ENCODE data around the gene CYP8B1. TPM values are rescaled to one million over a fixed set of nuclear protein-coding genes. Genes with fewer than 3 reads are reported as not detected.

Gene CYP8B1, protein sequence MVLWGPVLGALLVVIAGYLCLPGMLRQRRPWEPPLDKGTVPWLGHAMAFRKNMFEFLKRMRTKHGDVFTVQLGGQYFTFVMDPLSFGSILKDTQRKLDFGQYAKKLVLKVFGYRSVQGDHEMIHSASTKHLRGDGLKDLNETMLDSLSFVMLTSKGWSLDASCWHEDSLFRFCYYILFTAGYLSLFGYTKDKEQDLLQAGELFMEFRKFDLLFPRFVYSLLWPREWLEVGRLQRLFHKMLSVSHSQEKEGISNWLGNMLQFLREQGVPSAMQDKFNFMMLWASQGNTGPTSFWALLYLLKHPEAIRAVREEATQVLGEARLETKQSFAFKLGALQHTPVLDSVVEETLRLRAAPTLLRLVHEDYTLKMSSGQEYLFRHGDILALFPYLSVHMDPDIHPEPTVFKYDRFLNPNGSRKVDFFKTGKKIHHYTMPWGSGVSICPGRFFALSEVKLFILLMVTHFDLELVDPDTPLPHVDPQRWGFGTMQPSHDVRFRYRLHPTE
- total RNA-seq, result not detected

GRCh38 chr3:42875325-42876151 lies at the start of gene CYP8B1:
Gene CYP8B1 (minus strand): TSS chr3:42875879. CDS start chr3:42875816, 63 bp downstream.

DNA sequence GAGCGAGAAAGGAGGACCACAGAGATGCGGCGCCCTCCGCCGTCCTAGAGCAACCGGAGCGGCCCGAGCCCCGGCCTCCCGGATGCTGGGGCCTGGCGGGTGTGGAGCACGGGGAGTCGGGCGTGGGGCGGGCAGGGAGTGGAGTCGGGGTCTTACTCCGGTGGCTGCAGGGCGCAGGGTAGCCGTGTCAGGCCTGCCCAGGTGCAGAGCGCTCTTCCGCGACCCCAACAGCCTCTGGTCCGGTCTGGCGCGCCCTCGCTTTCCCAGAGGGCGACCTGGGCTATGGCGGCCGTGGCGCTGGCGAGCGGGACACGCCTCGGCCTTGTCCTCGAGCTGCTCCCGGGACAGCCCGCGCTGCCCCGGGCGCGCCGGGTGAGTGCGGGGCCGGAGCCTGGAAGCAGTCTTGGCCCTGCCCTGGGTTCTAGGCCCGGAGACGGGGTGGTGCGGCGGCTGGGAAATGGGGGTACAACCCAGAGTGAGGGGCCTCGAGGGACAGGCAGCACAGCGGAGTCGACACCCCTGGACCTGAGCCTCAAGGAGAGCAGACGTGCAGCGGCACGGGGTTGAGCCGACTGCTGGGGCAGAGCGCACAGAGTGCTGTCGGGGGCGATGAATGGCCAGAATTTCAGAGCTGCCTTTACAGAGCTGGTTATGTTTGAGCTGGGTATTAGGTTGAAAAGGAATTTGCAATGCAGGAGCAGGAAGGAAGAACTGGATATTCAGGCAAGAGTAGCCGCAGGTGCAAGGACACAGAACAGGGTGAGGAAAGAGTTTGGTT lies 30.6 kb upstream of the CYP8B1 start, which contains the start of gene ZNF662:
TSS of gene ZNF662 (plus strand) at position 73 of the 778 bp plus-strand sequence. CDS start 1,973 bp downstream, outside the sequence.

Other genes starting within 250 kb of the CYP8B1 start
- 1 to 10 TPM in 1 of 2 experiments, under 1 TPM in 1; 0.75 to 1.1 TPM for gene ZBTB47, start 222.2 kb downstream of the CYP8B1 start, total RNA-seq
- not detected for gene KLHL40, start 190.3 kb downstream of the CYP8B1 start, total RNA-seq
- gene HHATL, start 173.1 kb downstream of the CYP8B1 start, total RNA-seq, result not detected
- under 1 TPM; 0.28 to 0.46 TPM for gene CCDC13, start 102.6 kb downstream of the CYP8B1 start, total RNA-seq
- 10 to 100 TPM; 43.7 TPM for gene HIGD1A, start 71.4 kb downstream of the CYP8B1 start, total RNA-seq
- gene ACKR2, start 66.4 kb downstream of the CYP8B1 start, total RNA-seq, result under 1 TPM; 0.14 to 0.15 TPM
- gene ZNF662, start 30.3 kb upstream of the CYP8B1 start, total RNA-seq, result under 1 TPM; 0.71 to 0.87 TPM
- not detected for gene GASK1A, start 103.4 kb upstream of the CYP8B1 start, total RNA-seq
- 1 to 10 TPM; 6.6 to 6.7 TPM for gene POMGNT2, start 230.2 kb upstream of the CYP8B1 start, total RNA-seq

Measured in activated naive CD4-positive, alpha-beta T cell treated with anti-CD3 and anti-CD28 coated beads, Interleukin-2, amount 10 ng/mL, durations not matched to agents 5 hours and 36 hours (primary cell).